Activated T-cell treated with anti-CD3 and anti-CD28 coated beads, Interleukin-2, amount 50 U/mL, for 24 hours (primary cell): ENCODE results near the gene NPC2.

Source experiments
- DNase-seq: peaks from one replicate; pipeline ENCODE4 v3.0.0-alpha.2; 2020
- H3K27ac Mint-ChIP-seq: 2 replicates; pipeline ENCODE4 v1.8.0; 2020; ENCODE audit warnings: mild to moderate bottlenecking, mixed read lengths
- H3K27me3 Mint-ChIP-seq: 2 replicates; pipeline ENCODE4 v1.8.0; 2020; ENCODE audit warnings: mixed read lengths
- H3K36me3 Mint-ChIP-seq: 2 replicates; pipeline ENCODE4 v1.8.0; 2020; ENCODE audit warnings: low read depth, mixed read lengths
- H3K4me1 Mint-ChIP-seq: 2 replicates; pipeline ENCODE4 v1.8.0; 2020; ENCODE audit warnings: low read depth, mixed read lengths
- H3K4me3 Mint-ChIP-seq: 2 replicates; pipeline ENCODE4 v1.8.0; 2020; ENCODE audit warnings: mild to moderate bottlenecking, moderate library complexity, mixed read lengths
- H3K9me3 Mint-ChIP-seq: 2 replicates; pipeline ENCODE4 v1.8.0; 2020; ENCODE audit warnings: mixed read lengths

The NPC2 gene

GRCh38 chr14:74502236-74503019 is 9.3 kb upstream of the NPC2 start:
- Mint-ChIP-seq H3K4me3 (no peak overlapping the region), H3K27ac (no peak overlapping the region), H3K9me3 (no peaks in the 10 kb centered on the region), H3K36me3 (peaks cover 4% of the 10 kb centered on the region), H3K4me1 (peaks cover 2% of the 10 kb centered on the region), H3K27me3 (no peaks in the 10 kb centered on the region)
- peak; percentile 26 for DNase-seq

- no peak for DNase-seq
- Mint-ChIP-seq H3K27ac (no peak overlapping the region), H3K27me3 (no peaks in the 10 kb centered on the region), H3K36me3 (peaks cover 4% of the 10 kb centered on the region), H3K9me3 (no peaks in the 10 kb centered on the region), H3K4me3 (no peak overlapping the region), H3K4me1 (peaks cover 2% of the 10 kb centered on the region)
Observed at GRCh38 chr14:74501691-74502090, 8.6 kb upstream of the NPC2 start.

- Mint-ChIP-seq H3K4me3 (no peak overlapping the region), H3K27ac (no peak overlapping the region), H3K4me1 (peaks cover 2% of the 10 kb centered on the region), H3K9me3 (no peaks in the 10 kb centered on the region), H3K27me3 (no peaks in the 10 kb centered on the region), H3K36me3 (peaks cover 8% of the 10 kb centered on the region)
- DNase-seq = peak; percentile 26
Observed at GRCh38 chr14:74501135-74501614, 8.1 kb upstream of the NPC2 start.

- H3K4me3 Mint-ChIP-seq = no peak overlapping the region
- H3K9me3 Mint-ChIP-seq = no peaks in the 10 kb centered on the region
- no peak overlapping the region for H3K27ac Mint-ChIP-seq
- H3K36me3 Mint-ChIP-seq = peaks cover 12% of the 10 kb centered on the region
- peaks cover 5% of the 10 kb centered on the region for H3K4me1 Mint-ChIP-seq
- no peak for DNase-seq
- H3K27me3 Mint-ChIP-seq = no peaks in the 10 kb centered on the region
Observed at GRCh38 chr14:74500417-74501134, 7.5 kb upstream of the NPC2 start.

GRCh38 chr14:74495356-74495755 is 2.3 kb upstream of the NPC2 start:
- Mint-ChIP-seq H3K4me1 (peaks cover 26% of the 10 kb centered on the region), H3K27me3 (no peaks in the 10 kb centered on the region), H3K27ac (peak overlapping the region; percentile 91), H3K4me3 (no peak overlapping the region), H3K9me3 (no peaks in the 10 kb centered on the region), H3K36me3 (peaks cover 29% of the 10 kb centered on the region)
- no peak for DNase-seq

- no peaks in the 10 kb centered on the region for H3K9me3 Mint-ChIP-seq
Observed at GRCh38 chr14:74493343-74494261, 497 bp upstream of the NPC2 start, which contains the start of gene ISCA2. Gene ISCA2, plus strand, starts transcription at chr14:74493765. Its CDS starts 10 bp downstream, at chr14:74493775.

GRCh38 chr14:74491956-74492775 is 939 bp downstream of the NPC2 start:
- peaks cover 37% of the 10 kb centered on the region for H3K4me1 Mint-ChIP-seq
- H3K27me3 Mint-ChIP-seq = no peaks in the 10 kb centered on the region
- H3K4me3 Mint-ChIP-seq = no peak overlapping the region
- DNase-seq = no peak
- no peak overlapping the region for H3K27ac Mint-ChIP-seq
- H3K9me3 Mint-ChIP-seq = no peaks in the 10 kb centered on the region
- H3K36me3 Mint-ChIP-seq = peaks cover 25% of the 10 kb centered on the region

More at GRCh38 chr14:74493343-74494261, 497 bp upstream of the NPC2 start, which contains the start of gene ISCA2:
- Mint-ChIP-seq H3K27me3 (no peaks in the 10 kb centered on the region), H3K36me3 (peaks cover 29% of the 10 kb centered on the region), H3K27ac (peak within 1 kb of the TSS; percentile 91), H3K4me3 (no peak within 1 kb of the TSS), H3K4me1 (peaks cover 36% of the 10 kb centered on the region)
- DNase-seq = peak; percentile 100

- H3K9me3 Mint-ChIP-seq = no peaks in the 10 kb centered on the region
- H3K4me3 Mint-ChIP-seq = no peak overlapping the region
- H3K36me3 Mint-ChIP-seq = peaks cover 16% of the 10 kb centered on the region
- H3K27ac Mint-ChIP-seq = no peak overlapping the region
- DNase-seq = no peak
- no peaks in the 10 kb centered on the region for H3K27me3 Mint-ChIP-seq
- peaks cover 33% of the 10 kb centered on the region for H3K4me1 Mint-ChIP-seq
Observed at GRCh38 chr14:74490486-74490885, 2.6 kb downstream of the NPC2 start.

GRCh38 chr14:74488786-74489397 is 4.2 kb downstream of the NPC2 start:
- Mint-ChIP-seq H3K36me3 (peaks cover 14% of the 10 kb centered on the region), H3K9me3 (no peaks in the 10 kb centered on the region), H3K27ac (no peak overlapping the region), H3K4me1 (peaks cover 17% of the 10 kb centered on the region), H3K27me3 (no peaks in the 10 kb centered on the region), H3K4me3 (no peak overlapping the region)
- no peak for DNase-seq

- Mint-ChIP-seq H3K27me3 (no peaks in the 10 kb centered on the region), H3K4me1 (peaks cover 15% of the 10 kb centered on the region), H3K36me3 (peaks cover 28% of the 10 kb centered on the region), H3K27ac (no peak overlapping the region), H3K4me3 (no peak overlapping the region), H3K9me3 (no peaks in the 10 kb centered on the region)
- DNase-seq = no peak
Observed at GRCh38 chr14:74486164-74486563, 6.9 kb downstream of the NPC2 start.

- Mint-ChIP-seq H3K27ac (no peak overlapping the region), H3K27me3 (no peaks in the 10 kb centered on the region), H3K9me3 (no peaks in the 10 kb centered on the region), H3K4me3 (no peak overlapping the region), H3K36me3 (peaks cover 47% of the 10 kb centered on the region), H3K4me1 (no peaks in the 10 kb centered on the region)
- no peak for DNase-seq
Observed at GRCh38 chr14:74483321-74483720, 9.8 kb downstream of the NPC2 start.

- Mint-ChIP-seq H3K9me3 (no peaks in the 10 kb centered on the region), H3K36me3 (peaks cover 50% of the 10 kb centered on the region), H3K4me1 (no peaks in the 10 kb centered on the region), H3K4me3 (no peak overlapping the region), H3K27ac (no peak overlapping the region), H3K27me3 (no peaks in the 10 kb centered on the region)
- DNase-seq = no peak
Observed at GRCh38 chr14:74482571-74482970, 10.5 kb downstream of the NPC2 start.

- no peak overlapping the region for H3K4me3 Mint-ChIP-seq
- peaks cover 2% of the 10 kb centered on the region for H3K4me1 Mint-ChIP-seq
- peaks cover 47% of the 10 kb centered on the region for H3K36me3 Mint-ChIP-seq
- DNase-seq = no peak
- H3K27me3 Mint-ChIP-seq = no peaks in the 10 kb centered on the region
- H3K9me3 Mint-ChIP-seq = no peaks in the 10 kb centered on the region
- no peak overlapping the region for H3K27ac Mint-ChIP-seq
Observed at GRCh38 chr14:74480046-74480445, 13.1 kb downstream of the NPC2 start.
